ENCODE measurements around the gene CTIF.

The CTIF gene

DNA sequence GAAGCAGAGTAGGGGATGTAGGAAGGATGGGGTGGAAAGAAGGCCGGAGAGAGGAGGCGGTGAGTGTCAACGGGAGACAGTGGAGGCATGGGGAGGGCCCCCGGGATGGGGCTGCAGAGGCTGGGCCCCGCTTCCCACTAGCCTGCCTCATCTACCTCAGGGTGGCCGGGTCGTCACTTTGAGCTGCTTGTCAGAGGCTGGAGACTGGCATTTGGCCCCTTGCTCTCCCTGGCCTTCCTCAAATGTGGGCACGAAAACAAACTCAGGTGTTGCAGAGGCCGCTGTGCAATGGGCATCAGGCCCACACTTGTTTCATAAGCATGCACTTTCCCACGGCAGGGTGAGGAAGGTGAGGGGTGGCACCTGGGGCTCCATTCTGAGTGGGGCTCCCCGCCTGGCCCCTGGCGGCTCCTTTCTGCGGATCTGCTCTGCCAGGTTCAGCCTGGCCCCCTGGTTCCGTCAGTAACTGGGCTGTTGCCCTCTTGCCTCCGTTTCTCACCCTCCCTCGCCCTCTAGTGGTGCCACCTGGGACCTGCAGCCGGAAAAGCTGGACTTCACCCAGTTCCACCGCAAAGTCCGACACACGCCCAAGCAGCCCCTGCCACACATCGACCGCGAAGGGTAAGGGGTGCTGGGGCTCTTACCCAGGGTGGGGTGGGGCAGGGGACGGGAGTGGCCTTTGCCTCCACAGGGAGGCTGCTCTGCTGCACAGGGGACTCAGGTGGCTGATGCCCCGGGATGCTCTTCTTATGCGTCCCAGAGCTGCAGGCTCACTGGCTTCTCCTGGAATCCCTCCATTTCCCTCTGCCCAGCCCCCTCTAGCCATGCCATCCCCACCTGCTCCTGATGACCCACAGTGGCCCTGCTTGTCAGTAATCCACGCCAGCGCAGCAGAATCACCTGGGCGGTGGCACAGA is 125.4 kb downstream of the CTIF start:
- DNase-seq (ENCODE audit: low spot score), result peak; percentile 70
- FAIRE-seq, result no peak

DNA sequence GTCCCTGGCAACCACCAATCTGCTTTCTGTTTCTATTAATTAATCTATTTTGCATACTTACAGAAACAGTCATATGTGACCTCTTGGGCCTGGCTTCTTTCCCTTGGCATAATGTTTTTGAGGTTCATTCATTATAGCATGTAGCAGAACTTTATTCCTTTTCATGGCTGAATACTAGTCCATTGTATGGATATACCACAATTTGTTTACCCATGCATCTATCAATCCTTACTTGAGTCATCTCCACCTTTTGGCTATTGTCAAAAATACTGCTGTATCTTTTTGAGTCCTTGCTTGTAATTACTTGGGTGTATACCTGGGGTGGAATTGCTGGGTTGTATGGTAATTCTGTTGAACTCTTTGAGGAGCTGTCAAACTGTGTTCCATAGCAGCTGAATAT is 126.8 kb downstream of the CTIF start:
- DNase-seq (ENCODE audit: low spot score), result no peak
- no peak for FAIRE-seq

GRCh38 chr18:48666613-48667012 is 127.8 kb downstream of the CTIF start:
- FAIRE-seq, result no peak
- no peak for DNase-seq (ENCODE audit: low spot score)

- no peak for FAIRE-seq
- no peak for DNase-seq (ENCODE audit: low spot score)
These were observed 128.7 kb downstream of the CTIF start for GRCh38 chr18:48667276-48668254.

DNA sequence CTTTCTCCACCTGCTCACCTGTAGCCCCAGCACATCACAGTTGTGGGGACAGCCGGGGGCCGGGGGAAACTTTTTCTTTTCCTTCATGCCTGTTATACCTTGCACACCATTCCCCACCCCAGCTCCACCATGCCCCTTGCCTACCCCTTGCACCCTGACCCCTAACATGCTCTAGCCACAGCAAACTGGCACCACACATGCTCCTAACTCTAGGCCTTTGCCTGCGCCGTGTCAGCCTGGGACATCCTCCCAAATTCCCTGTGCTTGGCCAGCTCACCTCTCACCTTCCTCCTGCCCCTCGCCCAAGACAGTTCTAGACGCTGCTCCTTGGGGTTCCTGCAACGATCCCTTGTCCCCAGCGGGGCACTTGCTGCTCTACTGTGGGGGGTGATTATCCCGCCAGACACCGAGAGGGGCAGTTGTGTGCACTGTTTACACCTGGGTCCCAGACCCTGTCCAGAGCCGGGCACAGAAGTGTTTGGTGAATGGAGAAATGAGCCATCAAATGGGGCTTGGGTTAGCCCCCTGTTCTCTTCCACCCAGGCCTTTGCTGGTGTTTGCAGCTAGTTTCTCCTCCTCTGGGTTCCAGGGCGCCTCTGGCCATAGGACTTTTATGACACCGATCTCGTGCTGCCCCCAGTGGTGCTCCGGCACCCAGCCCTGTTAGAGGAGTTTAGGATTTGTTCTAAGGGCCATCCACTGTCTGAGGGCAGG is 129.8 kb downstream of the CTIF start:
- no peak for DNase-seq (ENCODE audit: low spot score)
- no peak for FAIRE-seq

DNA sequence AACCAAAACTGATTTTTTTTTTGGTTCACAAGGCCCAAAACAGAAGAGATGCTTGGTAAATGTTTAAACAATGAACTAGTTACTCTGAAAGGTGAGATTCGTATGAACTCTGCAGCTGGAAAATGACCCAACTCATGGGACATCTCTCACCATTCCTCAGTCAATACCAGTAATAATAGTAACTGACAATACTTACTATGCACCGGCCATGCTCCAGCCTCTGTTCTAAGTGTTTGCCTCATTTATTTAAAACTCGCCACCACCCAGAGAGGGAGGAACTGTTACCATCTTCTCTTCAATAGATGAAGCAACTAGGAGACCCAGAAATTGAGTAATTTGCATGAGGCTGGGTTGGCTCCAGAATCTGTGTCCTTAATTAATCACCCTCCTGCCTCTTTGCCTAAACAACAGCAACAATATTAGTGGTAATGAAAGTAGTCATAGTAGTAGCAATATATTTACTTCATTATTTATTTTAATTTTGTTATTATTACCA is 130.4 kb downstream of the CTIF start:
- FAIRE-seq (no peak), DNase-seq (ENCODE audit: low spot score) (no peak)

DNA sequence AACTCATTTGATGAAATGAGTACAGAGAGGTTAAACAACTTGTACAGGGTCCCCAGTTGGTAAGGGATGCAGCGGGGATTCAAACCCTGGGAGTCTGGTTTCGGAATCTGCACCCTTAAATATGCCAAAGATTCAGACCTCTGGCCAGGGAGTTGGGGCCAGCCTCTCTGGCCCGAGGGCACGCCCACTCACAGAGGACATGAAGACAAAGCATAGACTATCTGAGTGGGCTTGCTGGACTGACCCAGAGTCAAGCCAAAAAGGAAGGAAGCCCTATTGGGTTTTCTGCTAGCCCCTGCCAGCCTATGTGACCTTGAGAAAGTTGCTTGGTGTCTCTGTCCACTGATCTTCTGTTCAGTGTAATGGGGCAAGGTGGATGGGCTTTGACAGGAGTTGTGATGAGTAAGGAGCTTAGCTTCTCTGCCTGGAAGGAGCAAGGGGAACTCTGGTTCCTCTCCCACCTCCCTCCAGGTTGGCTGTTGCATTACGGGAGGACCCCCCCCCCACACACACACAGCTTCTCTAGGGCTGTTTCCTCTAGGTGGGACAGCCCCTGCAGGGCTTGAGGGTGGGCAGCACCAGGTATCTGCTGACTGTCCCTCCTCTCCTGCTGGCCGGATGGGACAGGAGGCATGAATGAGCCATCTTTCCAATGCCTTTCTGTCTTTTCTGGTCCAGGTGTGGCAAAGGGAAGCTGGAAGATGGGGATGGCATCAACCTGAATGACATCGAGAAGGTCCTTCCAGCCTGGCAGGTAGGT is 131.3 kb downstream of the CTIF start:
- no peak for DNase-seq (ENCODE audit: low spot score)
- no peak for FAIRE-seq

GRCh38 chr18:48670751-48671560 is 132.1 kb downstream of the CTIF start:
- DNase-seq (ENCODE audit: low spot score) (no peak), FAIRE-seq (no peak)

GRCh38 chr18:48671561-48671945 is 132.7 kb downstream of the CTIF start:
- FAIRE-seq, result no peak
- no peak for DNase-seq (ENCODE audit: low spot score)

DNA sequence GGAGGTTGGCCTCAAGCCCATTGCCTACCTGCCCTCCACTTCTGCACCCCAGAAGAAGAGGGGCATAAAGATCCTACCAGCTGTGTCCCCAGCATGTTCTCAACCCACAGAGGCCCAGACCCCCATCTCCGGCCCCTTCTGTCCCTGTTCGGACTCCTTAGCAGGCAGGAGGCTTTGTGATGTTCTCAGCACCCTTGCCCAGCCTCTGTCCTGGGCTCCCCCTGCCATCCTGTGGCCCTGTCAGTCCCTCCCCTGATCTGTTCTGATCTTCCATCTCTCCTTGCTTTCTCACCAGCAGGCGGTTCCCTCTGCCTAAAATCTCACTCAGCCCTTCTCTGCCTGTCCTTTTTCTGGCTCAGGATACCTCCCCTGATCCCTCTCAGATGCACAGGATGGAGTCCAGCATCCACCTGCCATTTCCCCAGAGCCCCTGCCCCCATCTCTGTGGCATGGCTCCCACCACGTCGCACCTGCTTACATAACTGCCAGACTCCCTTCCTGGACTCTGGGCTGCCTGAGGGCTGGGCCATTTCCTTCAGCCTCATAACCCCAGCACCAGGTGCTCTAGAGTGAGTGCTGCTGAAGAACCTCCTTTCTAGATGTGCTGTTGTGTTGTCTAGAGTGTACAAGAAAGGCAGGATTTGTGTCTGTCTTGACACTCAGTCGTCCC is 134.0 kb downstream of the CTIF start:
- DNase-seq (ENCODE audit: low spot score) (no peak), FAIRE-seq (no peak)

GRCh38 chr18:48673456-48673852 is 134.6 kb downstream of the CTIF start:
- FAIRE-seq, result no peak
- DNase-seq (ENCODE audit: low spot score), result no peak

DNA sequence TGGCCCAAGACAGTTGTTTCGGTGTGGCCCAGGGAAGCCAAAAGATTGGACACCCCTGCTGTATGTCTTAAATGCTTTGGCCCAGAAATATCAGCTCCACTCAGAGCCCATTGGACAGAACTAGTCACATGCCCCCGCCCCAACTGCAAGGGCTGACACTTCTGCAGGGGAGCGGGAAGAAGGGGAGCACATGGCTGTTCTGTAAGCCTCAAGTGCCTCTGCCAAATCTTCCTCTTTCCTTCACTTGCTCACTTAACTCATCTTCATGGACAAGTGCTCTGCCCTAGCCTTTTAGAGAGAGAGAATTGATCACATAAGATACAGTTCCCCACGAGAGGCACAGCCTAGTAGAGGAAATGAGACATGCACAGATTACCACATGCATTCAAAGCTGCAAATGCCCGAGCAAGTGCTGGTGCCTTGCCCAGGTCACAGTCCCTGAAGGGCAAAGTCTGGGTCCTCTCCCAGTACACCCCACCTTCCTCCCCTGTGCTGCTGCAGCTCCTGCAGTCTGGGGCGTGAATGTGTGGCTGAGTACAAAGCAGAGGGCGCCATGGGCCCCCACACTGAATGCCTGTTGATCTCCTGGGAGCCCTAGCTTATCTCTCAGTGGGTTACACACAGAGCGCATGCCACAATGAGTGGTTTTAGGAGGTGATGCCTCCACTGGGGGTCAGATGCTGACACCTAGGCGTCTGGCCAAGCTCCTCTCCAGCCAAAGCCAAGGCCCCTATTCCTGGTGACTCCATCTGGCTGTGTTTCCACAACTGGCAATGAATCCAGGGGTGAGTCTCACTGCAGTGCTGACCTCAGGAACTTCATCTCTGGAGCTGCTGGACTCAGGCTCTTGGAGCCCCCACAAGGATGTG is 135.3 kb downstream of the CTIF start:
- no peak for FAIRE-seq

DNA sequence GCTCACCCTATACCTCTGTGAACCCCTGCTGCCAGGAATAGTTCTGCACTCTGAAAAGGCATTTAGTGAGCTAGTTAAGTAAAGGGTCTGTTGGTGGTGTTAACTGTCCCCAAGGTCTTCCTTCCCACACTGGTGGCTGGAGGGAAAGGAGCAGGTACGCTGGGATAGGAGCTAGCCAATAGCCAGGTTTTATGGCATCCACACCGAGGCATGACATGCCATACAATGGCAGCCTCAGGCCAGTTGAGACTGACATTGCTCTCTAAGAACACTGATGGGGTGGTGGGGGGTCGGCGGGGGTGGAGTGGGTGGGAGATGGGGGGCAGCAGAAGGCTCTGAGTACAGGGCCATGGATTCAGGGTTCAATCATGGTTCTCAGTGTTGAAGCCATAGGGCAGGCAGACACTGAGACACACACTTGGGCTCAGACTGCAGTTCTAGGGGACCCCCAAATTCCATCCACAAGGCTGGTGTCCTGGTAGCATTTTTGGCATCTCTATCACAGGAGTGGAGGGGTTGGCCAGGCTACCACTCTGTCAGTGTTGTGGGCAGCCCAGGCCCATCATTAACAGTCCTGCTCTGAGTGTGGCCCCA is 136.0 kb downstream of the CTIF start:
- FAIRE-seq (no peak), DNase-seq (ENCODE audit: low spot score) (no peak)

More for the DNA sequence above, 135.3 kb downstream of the CTIF start:
- no peak for DNase-seq (ENCODE audit: low spot score)

- DNase-seq (ENCODE audit: low spot score) (peak; percentile 73), FAIRE-seq (no peak)
These were observed 136.5 kb downstream of the CTIF start for GRCh38 chr18:48675352-48675761.

- DNase-seq (ENCODE audit: low spot score) (no peak), FAIRE-seq (no peak)
These were observed 137.1 kb downstream of the CTIF start for GRCh38 chr18:48675912-48676311.

GRCh38 chr18:48676346-48676745 is 137.5 kb downstream of the CTIF start:
- DNase-seq (ENCODE audit: low spot score), result no peak
- FAIRE-seq, result no peak

- FAIRE-seq, result no peak
These were observed 138.0 kb downstream of the CTIF start for GRCh38 chr18:48676756-48677368.

More at GRCh38 chr18:48676756-48677368, 138.0 kb downstream of the CTIF start:
- DNase-seq (ENCODE audit: low spot score), result peak; percentile 49
